GM12873 (cell line): ENCODE results near the gene SPATA16.

ENCODE experiments used
- TF ChIP-seq, protein P1 (sequence below): IDR thresholded peaks from 2 replicates; pipeline ENCODE4 v1.5.1; 2012; ENCODE audit warnings: low read depth, mild to moderate bottlenecking, moderate library complexity, low read length, control low read depth; ENCODE audit not compliant: insufficient read depth; ENCODE audit errors: missing control alignments

The SPATA16 gene

DNA sequence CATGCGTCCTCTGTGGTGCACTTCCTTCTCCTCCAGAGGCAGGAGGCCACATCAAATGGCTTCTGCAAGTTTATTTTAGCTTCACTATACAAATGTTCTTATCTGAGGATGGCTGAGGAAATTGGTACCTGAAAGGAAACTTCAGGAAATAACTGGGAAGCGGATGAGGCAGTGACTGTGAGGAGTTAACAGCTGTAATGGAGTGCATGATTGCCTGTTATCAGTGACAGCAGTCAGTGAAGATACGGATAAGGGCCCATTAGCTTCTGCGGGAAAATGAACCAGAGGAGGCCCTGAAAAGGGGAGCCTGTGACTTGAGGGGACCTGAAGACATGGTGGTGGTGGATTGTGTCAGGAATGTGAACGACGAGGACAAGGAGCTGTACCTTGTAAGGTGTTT is 51.8 kb downstream of the SPATA16 start:
- TF ChIP-seq, protein P1, sequence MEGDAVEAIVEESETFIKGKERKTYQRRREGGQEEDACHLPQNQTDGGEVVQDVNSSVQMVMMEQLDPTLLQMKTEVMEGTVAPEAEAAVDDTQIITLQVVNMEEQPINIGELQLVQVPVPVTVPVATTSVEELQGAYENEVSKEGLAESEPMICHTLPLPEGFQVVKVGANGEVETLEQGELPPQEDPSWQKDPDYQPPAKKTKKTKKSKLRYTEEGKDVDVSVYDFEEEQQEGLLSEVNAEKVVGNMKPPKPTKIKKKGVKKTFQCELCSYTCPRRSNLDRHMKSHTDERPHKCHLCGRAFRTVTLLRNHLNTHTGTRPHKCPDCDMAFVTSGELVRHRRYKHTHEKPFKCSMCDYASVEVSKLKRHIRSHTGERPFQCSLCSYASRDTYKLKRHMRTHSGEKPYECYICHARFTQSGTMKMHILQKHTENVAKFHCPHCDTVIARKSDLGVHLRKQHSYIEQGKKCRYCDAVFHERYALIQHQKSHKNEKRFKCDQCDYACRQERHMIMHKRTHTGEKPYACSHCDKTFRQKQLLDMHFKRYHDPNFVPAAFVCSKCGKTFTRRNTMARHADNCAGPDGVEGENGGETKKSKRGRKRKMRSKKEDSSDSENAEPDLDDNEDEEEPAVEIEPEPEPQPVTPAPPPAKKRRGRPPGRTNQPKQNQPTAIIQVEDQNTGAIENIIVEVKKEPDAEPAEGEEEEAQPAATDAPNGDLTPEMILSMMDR = no peak

DNA sequence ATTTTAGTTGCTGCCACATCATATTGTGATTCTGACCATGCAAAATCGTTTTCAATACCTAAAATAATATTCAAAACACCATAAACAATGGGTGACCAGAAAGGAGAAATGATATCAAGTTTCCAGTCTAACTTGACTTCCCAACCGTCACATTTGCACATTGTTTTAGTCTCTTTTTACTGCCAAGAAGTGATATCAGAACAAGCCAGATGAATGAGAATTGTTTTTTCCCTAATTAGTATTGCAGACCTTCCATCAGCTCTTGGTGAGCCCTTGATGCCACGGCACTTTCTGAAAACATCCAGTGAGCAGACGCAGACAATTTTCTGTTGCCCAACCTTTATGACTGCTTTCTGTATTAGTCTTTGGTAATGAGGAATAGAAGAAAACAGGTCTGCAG is 62.5 kb downstream of the SPATA16 start:
- TF ChIP-seq, protein P1 = no peak

DNA sequence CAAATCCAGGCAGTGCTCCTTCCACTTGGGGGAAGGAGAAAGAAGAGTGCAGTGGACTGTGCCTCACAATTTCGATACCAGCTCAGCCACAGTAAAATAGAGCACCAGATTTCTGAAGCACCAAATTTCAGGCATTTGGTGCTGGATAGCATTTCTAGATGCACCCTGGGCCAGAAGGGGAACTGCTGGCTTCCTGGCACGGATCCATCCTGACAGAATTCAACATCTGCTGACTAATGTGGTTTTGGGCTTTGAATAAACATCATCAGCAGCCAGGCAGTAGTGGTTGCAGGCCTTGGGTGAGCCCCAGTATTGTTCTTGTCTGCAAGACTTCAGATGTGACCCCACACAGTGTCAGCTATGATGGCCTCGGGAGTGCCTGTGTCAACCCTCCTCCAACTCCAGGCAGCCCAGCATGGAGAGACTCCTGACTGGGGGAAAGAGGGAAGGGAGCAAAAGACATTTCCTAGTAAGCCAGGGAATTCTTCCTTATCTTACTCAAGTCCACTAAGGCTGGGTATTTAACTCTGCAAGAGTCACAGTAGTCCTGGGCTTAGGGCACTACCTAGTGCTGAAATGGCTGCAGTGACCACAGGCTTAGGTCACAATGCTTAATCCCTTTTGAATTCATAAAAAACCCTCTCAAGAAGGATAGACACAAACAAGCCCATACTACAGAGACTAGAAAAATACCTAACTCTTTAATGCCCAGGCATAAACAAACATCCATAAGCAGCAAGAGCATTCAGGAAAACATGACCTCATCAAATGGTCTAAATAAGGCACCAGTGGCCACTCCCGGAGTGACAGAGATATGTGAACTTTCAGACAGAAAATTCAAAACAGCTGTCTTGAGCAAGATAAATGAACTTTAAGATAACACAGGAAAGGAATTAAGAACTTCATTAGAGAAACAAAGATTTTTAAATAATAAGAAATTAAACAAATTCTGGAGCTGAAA is 74.7 kb downstream of the SPATA16 start:
- TF ChIP-seq, protein P1 = no peak

DNA sequence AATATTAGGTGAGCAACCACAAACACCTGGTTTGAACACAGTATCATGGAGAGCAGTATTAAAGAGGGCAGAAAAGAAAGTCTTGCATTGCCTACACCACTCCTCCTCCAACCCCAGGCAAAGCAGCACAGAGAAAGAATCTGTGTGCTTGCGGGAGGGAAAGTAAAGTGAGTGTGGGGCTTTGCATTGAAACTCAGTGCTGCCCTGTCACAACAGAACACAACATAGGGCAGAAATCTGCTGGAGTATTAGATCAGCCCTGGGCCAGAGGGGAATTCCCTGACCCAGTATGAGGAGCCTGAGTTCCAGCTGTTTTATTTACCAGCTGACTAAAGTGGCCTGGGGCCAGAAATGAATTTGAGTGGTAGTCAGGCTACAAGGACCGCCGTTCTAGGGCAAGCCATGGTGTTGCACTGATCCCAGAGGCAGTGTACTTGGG is 75.5 kb downstream of the SPATA16 start:
- TF ChIP-seq, protein P1 = no peak

DNA sequence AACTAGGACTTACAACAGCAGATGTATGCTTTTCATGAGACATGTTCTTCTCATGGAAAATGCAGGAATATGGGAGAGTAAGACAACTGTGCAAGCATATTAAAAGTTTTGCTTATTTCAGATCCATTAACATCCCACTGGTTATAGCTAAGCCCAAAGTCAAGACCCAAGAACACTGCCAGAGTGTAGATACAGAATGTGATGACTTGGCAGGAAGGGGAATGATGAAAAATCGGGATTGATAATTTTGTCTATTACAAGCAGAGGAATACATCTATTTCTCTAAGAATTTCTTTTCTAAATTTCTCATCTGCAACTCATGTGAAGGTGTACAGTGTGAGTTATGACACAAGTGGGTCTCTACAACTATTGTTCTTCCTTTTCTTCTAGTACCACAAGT is 76.4 kb downstream of the SPATA16 start:
- TF ChIP-seq, protein P1 = no peak

DNA sequence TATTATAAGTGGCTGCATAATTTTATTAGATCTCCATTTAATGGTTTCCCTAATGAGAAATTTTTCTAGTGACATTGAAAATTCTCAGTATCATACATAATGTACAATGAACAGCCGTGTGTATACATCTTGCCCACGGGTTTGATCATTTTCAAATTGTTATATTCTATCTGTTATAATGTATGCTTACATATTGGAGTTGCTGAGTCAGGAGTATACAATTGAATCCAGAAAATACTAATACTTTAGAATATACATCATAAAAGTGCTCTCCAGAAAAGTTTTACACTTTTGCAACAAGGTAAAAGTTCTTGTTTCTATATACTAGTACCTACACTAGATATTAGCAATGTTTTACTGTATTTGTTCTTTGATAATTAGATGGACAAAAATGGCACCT is 82.8 kb downstream of the SPATA16 start:
- TF ChIP-seq, protein P1 = no peak

DNA sequence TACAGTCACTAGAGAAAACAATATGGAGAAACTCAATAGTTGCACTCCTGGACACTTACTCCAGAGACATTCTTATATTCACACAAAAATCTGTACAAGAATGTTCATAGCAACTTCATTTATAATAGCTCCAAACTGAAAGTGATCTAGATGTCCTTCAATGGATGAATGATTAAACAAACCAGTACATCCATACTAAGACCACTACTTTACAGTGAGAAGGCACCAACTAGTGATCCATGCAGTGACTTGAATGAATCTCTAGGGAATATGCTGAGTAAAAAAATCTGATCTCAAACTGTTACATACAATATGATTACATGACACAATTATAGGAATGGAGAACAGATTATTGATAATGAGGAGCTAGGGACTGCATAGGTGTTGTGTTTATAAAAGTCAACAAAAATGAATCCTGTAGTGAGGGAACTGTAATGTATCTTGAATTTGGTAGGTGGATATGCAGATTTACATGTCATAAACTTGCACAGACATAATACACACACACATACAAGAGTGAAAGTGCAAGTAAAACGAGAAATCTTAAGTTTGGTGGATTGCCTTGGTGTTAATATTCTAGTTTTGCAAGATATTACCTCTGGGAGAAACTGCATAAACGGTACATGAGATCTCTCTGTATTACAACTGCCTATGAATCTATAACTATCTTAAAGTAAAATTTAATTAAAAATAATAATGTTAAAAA is 85.7 kb downstream of the SPATA16 start:
- TF ChIP-seq, protein P1 = no peak
